ENCODE data around the gene LALBA.

DNA sequence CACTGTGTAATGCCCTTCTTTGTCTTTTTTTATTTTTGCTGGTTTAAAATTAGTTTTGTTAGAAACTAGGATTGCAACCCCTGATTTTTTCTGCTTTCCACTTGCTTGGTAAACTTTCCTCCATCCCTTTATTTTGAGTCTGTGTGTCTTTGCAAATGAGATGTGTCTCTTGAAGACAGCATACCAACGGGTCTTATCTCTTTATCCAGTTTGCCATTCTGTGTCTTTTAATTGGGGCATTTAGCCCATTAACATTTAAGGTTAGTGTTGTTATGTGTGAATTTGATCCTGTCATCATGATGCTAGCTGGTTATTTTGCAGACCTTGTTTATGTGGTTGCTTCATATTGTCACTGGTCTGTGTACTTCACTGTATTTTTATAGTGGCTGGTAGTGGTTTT, 43.5 kb upstream of the LALBA start:
- TF ChIP-seq RAD21 (IDR thresholded peaks at IDR 0.05; ENCODE audit: low read length): no peak
- TF ChIP-seq CTCF (IDR thresholded peaks at IDR 0.05): no peak
- TF ChIP-seq TAF1 (IDR thresholded peaks at IDR 0.05; ENCODE audit: borderline replicate concordance, low read depth, low read length): no peak
- TF ChIP-seq YY1 (IDR thresholded peaks at IDR 0.05; ENCODE audit: low read depth): no peak
- TF ChIP-seq TEAD4 (IDR thresholded peaks at IDR 0.05; ENCODE audit: borderline replicate concordance, insufficient read depth): no peak
- no peak for TF ChIP-seq CHD2 (IDR thresholded peaks at IDR 0.05; ENCODE audit: low read length, partially characterized antibody)

All from SK-N-SH (cell line).